ENCODE results near the gene CPXM2.

The CPXM2 gene

GRCh38 chr10:123870260-123870659 lies 21.3 kb downstream of the CPXM2 start:
- peak in 1 of 51 donors; percentile 15 for DNase-seq

GRCh38 chr10:123869020-123869414 lies 22.6 kb downstream of the CPXM2 start:
- DNase-seq, result no peak

GRCh38 chr10:123868038-123869019 lies 23.3 kb downstream of the CPXM2 start:
- DNase-seq, result no peak

GRCh38 chr10:123865880-123866279 lies 25.7 kb downstream of the CPXM2 start:
- no peak for DNase-seq

- no peak for DNase-seq
Measured at GRCh38 chr10:123865350-123865749, 26.3 kb downstream of the CPXM2 start.

GRCh38 chr10:123864923-123865322 lies 26.7 kb downstream of the CPXM2 start:
- DNase-seq, result no peak

- DNase-seq, result no peak
Measured at GRCh38 chr10:123863721-123864482, 27.7 kb downstream of the CPXM2 start.

- no peak for DNase-seq
Measured at GRCh38 chr10:123863183-123863575, 28.4 kb downstream of the CPXM2 start.

- DNase-seq, result no peak
Measured at GRCh38 chr10:123862421-123863182, 29.0 kb downstream of the CPXM2 start.

- DNase-seq, result no peak
Measured at GRCh38 chr10:123860856-123861255, 30.8 kb downstream of the CPXM2 start.

GRCh38 chr10:123860209-123860608 lies 31.4 kb downstream of the CPXM2 start:
- no peak for DNase-seq

- DNase-seq, result no peak
Measured at GRCh38 chr10:123859653-123860050, 32.0 kb downstream of the CPXM2 start.

- peak in 1 of 51 donors; percentile 27 for DNase-seq
Measured at GRCh38 chr10:123858907-123859652, 32.5 kb downstream of the CPXM2 start.

GRCh38 chr10:123858077-123858681 lies 33.4 kb downstream of the CPXM2 start:
- peak in 1 of 51 donors; percentile 32 for DNase-seq

GRCh38 chr10:123857616-123858015 lies 34.0 kb downstream of the CPXM2 start:
- DNase-seq, result no peak

GRCh38 chr10:123855008-123855684 lies 36.5 kb downstream of the CPXM2 start:
- no peak for DNase-seq

GRCh38 chr10:123854498-123854897 lies 37.1 kb downstream of the CPXM2 start:
- DNase-seq, result no peak

- no peak for DNase-seq
Measured at GRCh38 chr10:123854003-123854402, 37.6 kb downstream of the CPXM2 start.

- DNase-seq, result no peak
Measured at GRCh38 chr10:123852411-123852951, 39.1 kb downstream of the CPXM2 start.
